UCSD-AML1 (cell line): ENCODE results near the gene SPINDOC.
A peak's percentile ranks its signal among the peaks of the same experiment; 100 is the strongest.
"Not testable (repeated sequence)": the region's sequence is repeated elsewhere in the genome, so short reads cannot be mapped to it uniquely, and the experiment has no call there.

ENCODE experiments used
- DNase-seq: peaks from one replicate; lab custom pipeline; 2025; ENCODE audit not compliant: unreplicated experiment; lab: John Stamatoyannopoulos, UW

The SPINDOC gene

DNA sequence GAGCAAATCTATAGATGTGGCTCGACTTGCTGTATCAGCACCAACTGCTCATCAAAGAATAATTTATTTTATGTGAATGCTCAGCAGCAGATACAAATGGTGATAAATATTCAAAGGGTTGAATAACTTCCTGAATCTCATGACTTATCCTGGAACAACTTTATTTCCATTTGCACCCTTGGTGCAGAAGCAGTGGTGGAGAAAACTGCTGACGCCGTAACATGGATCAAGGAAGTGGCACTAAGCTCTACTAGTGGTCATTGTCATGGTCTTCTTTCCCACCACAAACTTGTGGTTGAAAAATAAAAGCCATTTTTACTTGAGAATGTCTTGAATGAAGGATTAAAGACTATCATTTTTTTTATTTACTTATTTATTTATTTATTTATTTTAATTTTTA, 40.2 kb downstream of the SPINDOC start:
- DNase-seq = no peak

- no peak for DNase-seq
Measured at GRCh38 chr11:63854696-63855095, 41.4 kb downstream of the SPINDOC start.

DNA sequence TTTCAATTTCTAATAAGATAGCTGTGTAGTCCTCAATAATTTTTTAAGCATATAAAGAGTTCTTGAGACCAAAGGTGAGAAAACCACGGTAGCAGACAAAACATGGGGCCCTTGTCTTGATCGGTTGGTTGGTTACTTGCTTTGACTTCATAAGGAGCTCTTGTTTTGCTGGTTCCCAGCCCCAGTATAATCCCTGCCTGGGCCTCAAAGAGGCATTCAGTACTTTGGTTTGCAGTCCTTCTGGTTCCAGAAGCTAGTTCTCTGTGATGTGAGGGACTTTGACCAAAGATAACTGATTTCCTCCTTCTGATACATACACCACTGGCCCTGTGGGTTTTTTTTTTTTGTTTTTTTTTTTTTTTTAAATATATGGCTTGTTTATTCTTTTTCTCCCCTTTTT, 42.7 kb downstream of the SPINDOC start:
- no peak for DNase-seq

DNA sequence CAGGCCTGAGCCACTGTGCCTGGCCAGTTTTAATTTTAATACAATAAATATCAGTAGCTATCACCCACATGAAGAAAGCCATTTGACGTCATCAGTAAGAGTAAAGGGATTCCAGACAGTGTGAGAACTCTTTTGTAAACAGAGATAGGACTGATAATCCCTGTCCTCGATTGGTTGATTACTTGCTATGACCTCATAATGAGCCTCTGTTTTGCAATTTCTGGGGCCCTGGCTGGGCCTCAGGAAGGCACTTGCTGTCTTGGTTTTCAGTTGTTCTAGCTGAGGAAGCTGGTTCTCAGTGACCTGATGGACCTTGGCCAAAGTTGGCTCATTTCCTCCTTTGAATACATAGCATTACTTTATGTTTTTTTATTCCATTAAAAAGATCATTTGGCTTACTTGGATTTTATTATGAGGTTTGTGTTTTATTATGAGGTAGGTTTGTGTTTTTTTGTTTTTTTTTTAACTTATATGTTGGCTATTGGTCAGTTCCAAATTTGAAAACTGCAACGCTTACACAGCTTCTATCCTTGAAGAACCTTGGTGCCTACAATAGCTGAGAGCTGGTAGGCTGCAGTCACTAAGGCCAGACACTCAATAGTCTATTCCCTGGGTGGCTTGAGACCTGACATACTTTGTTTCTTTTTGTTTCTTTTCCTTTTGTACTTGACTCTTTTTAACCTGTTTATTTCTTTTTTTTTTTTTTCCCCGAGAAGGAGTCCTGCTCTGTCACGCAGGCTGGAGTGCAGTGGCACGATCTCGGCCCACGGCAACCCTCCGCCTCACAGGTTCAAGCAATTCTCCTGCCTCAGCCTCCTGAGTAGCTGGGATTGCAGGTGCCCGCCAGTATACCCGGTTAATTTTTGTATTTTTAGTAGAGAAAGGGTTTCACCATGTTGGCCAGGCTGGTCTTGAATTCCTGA, 45.6 kb downstream of the SPINDOC start:
- no peak for DNase-seq

DNA sequence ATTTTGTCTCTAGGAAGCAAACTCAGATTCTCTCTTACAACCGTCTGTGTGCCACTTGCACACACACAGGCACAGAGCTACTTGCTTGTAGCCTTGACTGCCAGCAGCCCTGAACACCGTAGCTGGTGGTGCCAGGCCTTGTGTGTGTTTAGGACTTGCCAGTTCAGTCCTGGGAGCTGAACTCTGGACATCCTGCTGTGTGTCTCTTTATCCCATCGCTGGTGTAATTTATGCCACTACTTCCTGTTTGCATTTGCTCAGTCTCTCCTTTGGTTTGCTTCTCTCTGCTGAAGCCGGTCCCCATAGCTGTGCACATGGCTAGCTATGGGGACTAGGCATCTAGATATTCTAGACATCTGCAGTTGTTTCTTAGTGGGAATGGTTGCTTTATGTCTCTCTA, 49.7 kb downstream of the SPINDOC start:
- no peak for DNase-seq

DNA sequence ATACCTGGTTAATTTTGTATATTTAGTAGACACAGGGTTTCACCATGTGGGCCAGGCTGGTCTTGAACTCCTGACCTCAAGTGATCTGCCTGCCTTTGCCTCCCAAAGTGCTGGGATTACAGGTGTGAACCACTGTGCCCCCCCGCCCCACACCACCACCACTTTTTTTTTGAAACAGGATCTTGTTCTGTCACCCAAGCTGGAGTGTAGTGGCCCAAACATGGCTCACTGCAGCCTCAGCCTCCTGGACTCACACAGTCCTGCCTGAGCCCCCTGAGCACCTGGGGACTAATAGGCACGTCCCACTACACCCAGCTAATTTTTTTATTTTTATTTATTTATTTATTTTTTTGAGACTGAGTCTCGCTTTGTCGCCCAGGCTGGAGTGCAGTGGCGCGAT, 50.4 kb downstream of the SPINDOC start:
- DNase-seq = not testable (repeated sequence)

DNA sequence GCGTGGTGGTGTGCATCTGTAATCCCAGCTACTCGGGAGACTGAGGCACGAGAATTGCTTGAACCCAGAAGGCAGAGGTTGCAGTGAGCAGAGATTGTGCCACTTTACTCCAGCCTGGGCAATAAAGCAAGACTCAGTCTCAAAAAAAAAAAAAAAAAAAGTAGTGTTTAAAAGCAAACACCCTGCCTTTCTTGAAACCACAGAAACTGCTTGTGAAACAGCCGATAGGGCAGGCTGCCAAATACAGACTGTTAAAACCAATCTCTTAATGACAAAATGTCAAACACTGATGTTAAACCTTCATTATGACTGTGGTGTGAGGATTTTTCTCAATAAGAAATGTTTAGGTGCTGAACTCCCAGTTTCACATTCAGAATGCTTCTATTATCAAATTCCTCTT, 53.0 kb downstream of the SPINDOC start:
- no peak for DNase-seq

DNA sequence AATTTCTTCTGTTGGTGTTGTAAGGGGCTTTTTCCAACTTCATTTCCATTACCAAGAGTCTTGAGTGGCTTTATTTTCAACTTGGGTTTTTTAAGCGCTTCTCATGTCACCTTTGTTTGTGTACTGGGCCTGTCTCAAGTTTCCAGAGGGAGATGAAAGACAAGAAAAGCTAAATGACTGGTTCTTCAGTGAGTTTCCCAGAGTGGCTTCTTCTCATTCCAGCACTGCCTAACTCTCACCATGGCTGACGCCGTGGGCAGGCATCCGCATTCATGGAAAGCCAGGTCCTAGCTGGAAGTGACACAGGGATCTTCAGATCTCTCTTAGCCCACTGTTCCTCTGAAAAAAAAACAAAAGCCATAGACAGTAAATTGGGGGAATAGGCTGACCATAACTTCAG, 54.3 kb downstream of the SPINDOC start:
- DNase-seq = no peak

DNA sequence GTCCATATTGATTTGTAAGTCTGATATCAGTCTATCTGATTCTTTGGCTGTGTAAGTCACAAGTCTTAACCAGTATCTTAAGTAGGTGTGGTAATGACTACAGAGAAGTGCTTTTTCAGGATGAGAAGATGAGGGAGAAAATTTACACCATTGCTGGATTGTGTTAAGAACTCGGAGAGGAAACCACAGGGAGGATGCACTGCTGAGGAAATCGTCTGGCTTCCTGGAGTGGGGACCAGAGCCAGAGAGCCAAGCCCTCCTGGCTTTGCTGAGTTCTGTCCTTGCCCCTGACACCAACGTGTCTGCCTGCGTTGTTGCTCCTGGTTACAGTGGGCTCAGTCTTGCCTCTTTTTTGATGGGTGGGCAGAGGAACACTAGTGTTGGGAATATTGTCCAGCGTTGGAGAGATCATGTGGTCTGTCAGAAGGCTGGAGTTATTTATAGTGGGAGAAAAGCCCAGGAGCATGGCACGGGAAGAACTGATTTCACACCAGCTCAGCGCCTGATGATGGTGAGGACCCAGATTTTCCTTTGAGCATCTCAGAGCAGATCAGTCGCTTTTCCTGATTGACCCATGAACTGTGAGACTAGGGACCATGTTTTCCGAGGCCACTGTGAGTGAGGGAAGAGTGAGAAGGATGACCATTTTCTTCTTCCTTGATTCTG, 55.3 kb downstream of the SPINDOC start:
- peak; percentile 35 for DNase-seq

GRCh38 chr11:63869171-63869591, 55.9 kb downstream of the SPINDOC start:
- no peak for DNase-seq

DNA sequence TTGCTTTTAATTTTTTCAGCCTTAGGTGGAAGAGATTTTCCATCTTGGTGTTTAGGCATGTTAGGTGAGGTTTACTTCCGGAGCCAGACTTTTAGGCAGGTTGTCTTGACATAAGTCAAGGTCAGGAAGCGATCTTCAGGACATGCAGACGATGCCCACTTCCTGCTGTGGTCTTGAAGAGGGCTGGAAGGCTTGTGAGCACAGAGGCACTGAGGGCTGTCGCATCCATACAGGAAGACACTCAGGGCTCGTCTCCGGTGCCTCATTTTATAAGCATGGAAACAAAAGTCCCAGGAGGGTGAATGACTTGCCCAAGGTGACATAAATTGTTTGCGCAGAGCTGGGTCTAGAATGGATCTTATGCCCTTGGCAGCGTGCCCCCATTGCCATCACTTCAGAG, 56.4 kb downstream of the SPINDOC start:
- peak; percentile 32 for DNase-seq

DNA sequence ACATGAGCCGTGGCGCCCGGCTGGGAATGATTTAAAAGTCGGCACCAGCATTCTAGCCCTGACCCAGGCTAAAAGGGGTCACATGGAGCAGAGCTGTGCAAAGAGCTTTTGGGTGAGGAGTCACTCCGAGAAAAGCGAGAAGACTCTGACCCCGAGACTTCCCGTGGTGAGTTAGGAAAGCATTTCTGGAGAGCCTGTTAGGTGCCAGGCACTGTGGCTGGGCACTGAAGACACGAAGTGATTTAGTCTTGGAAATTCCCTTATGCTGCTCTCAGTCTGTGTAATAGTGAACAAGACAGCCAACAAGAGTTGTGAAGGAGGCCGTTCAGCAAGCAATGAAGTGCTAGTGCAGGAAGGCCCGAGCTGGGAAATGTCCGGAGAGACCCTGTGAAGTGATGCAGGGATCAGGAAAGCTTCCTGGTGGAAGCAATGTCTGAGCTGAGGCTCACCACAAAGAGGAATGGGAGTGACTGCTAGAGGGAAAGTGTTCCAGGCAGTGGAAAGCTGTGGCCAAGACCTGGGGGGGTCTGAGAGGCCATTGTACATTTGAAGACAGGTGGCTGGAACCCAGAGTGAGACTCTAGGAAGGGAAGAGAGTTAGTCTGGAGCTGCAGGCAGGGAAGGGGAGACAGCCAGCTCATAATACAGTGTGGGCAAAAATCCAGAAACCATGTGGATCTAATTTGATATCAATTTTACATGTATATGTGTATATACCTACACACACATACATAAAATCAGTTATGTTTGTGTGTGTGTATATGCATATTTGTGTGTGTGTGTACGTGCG, 57.3 kb downstream of the SPINDOC start:
- no peak for DNase-seq

- peak; percentile 86 for DNase-seq
Measured at GRCh38 chr11:63871962-63872799, 58.9 kb downstream of the SPINDOC start.

DNA sequence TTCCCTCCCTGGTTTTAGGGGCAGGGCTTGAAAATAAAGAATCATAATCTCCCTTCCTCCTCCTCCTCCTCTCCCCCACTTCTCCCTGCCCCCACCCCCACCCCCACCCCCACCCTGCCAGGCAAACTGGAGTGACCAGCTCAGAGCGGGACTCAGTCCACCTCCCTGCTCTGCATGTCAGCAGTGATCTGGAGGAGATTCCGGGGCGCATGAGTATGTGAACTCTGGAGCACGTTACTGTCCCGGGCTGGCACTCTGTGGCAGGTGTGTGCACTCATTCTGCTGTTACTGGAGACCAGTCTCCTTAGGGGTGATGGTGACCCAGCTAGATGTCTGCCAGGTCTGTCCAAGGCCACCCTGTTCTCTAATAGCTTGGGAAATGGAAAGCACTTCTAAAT, 59.5 kb downstream of the SPINDOC start:
- no peak for DNase-seq

GRCh38 chr11:63873311-63873710, 60.1 kb downstream of the SPINDOC start:
- no peak for DNase-seq

DNA sequence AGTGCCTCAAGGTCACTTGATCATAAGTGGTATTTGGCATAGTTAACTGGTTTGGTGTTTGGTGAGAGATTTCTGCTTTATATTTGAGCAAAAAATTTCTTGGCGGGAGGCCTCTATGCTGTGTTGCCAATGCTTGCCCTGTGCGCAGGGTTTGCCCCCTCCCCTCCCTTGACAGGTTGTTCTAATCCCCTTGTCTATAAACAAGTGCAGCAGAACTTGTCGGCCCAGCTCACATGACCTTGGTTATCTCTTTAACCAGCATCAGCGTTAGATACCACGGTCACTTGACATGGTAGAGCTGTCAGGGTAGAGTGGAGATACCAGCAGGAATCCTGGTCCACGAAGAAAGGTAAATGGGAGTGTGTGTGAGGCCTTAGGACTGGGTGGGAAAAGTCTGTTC, 61.3 kb downstream of the SPINDOC start:
- DNase-seq = no peak

GRCh38 chr11:63875506-63876065, 62.3 kb downstream of the SPINDOC start:
- no peak for DNase-seq

DNA sequence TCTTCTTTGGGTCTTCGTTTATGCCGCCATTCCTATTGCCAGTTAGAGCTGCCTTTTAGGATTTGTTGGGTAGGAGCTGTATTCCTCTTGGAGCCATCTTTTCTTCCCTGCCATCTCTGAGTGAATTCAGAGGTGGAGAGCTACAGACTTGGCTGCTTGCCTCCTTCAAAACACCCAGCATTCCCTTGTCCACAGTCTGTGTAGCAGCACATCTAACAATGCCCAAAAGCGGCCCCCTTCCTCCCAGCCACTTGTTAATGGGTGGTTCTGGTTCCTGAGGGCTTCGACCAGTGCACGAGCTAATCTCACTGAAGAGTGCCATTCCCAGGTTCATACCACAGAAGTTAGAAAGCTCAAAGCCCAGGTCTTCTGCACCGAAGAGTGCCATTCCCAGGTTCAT, 63.4 kb downstream of the SPINDOC start:
- DNase-seq = no peak
